ENCODE results near the gene KCNIP3.

Gene KCNIP3

GRCh38 chr2:95306336-95306895, 9.3 kb downstream of the KCNIP3 start:
- no peak for DNase-seq (ENCODE audit: low read depth in 2 of 2)
- no peak for TF ChIP-seq CTCF (IDR thresholded peaks at IDR 0.05; ENCODE audit: low read depth, low read length)
- H3K4me3 ChIP-seq (replicated peaks in 1 of 2; ENCODE audit: low read depth in 2 of 2, low read length in 2 of 2), result no peak overlapping the region

GRCh38 chr2:95307036-95307435, 9.9 kb downstream of the KCNIP3 start:
- no peak overlapping the region for H3K4me3 ChIP-seq (replicated peaks in 1 of 2; ENCODE audit: low read depth in 2 of 2, low read length in 2 of 2)
- DNase-seq (ENCODE audit: low read depth in 2 of 2), result no peak
- TF ChIP-seq CTCF (IDR thresholded peaks at IDR 0.05; ENCODE audit: low read depth, low read length), result no peak

GRCh38 chr2:95307878-95308277, 10.7 kb downstream of the KCNIP3 start:
- no peak for DNase-seq (ENCODE audit: low read depth in 2 of 2)
- H3K4me3 ChIP-seq (replicated peaks in 1 of 2; ENCODE audit: low read depth in 2 of 2, low read length in 2 of 2), result no peak overlapping the region
- no peak for TF ChIP-seq CTCF (IDR thresholded peaks at IDR 0.05; ENCODE audit: low read depth, low read length)

- no peak for DNase-seq (ENCODE audit: low read depth in 2 of 2)
- no peak overlapping the region for H3K4me3 ChIP-seq (replicated peaks in 1 of 2; ENCODE audit: low read depth in 2 of 2, low read length in 2 of 2)
- no peak for TF ChIP-seq CTCF (IDR thresholded peaks at IDR 0.05; ENCODE audit: low read depth, low read length)
Measured at GRCh38 chr2:95308426-95308990, 11.4 kb downstream of the KCNIP3 start.

GRCh38 chr2:95309599-95309998, 12.5 kb downstream of the KCNIP3 start:
- no peak for DNase-seq (ENCODE audit: low read depth in 2 of 2)
- TF ChIP-seq CTCF (IDR thresholded peaks at IDR 0.05; ENCODE audit: low read depth, low read length), result no peak
- no peak overlapping the region for H3K4me3 ChIP-seq (replicated peaks in 1 of 2; ENCODE audit: low read depth in 2 of 2, low read length in 2 of 2)

GRCh38 chr2:95310216-95310615, 13.1 kb downstream of the KCNIP3 start:
- H3K4me3 ChIP-seq (replicated peaks in 1 of 2; ENCODE audit: low read depth in 2 of 2, low read length in 2 of 2), result no peak overlapping the region
- DNase-seq (ENCODE audit: low read depth in 2 of 2), result no peak
- no peak for TF ChIP-seq CTCF (IDR thresholded peaks at IDR 0.05; ENCODE audit: low read depth, low read length)

GRCh38 chr2:95310651-95311050, 13.5 kb downstream of the KCNIP3 start:
- H3K4me3 ChIP-seq (replicated peaks in 1 of 2; ENCODE audit: low read depth in 2 of 2, low read length in 2 of 2), result no peak overlapping the region
- no peak for TF ChIP-seq CTCF (IDR thresholded peaks at IDR 0.05; ENCODE audit: low read depth, low read length)
- DNase-seq (ENCODE audit: low read depth in 2 of 2), result no peak

Measured in cardiac fibroblast (primary cell).